HEK293 (cell line): ENCODE results near the gene TIMM44.

Experiments
- CTCF ChIP-seq: fragments of 450-650 bp; formaldehyde crosslinking; IDR thresholded peaks from 2 replicates; pipeline ENCODE4 v1.5.1; 2016; ENCODE audit warnings: missing biosample characterization, missing genetic modification characterization
- KLF8 ChIP-seq: fragments of 450-650 bp; formaldehyde crosslinking; IDR thresholded peaks from 2 replicates; pipeline ENCODE4 v1.5.1; 2016; ENCODE audit warnings: missing biosample characterization, missing genetic modification characterization
- PRDM1 ChIP-seq: fragments of 450-650 bp; formaldehyde crosslinking; IDR thresholded peaks from 2 replicates; pipeline ENCODE4; 2016; ENCODE audit warnings: missing biosample characterization, missing genetic modification characterization
- SP2 ChIP-seq: fragments of 450-650 bp; formaldehyde crosslinking; IDR thresholded peaks from 2 replicates; pipeline ENCODE4 v1.5.1; 2016; ENCODE audit warnings: missing biosample characterization, missing genetic modification characterization
- SP3 ChIP-seq: fragments of 450-650 bp; formaldehyde crosslinking; IDR thresholded peaks from 2 replicates; pipeline ENCODE4 v1.5.1; 2016; ENCODE audit warnings: missing biosample characterization, missing genetic modification characterization
- YY2 ChIP-seq: fragments of 450-650 bp; formaldehyde crosslinking; IDR thresholded peaks from 2 replicates; pipeline ENCODE4 v1.5.1; 2016; ENCODE audit warnings: missing biosample characterization, missing genetic modification characterization
- ZBTB1 ChIP-seq: fragments of 450-650 bp; formaldehyde crosslinking; IDR thresholded peaks from 2 replicates; pipeline ENCODE4 v1.5.1; 2016; ENCODE audit warnings: missing biosample characterization, missing genetic modification characterization
- ZBTB11 ChIP-seq: fragments of 450-650 bp; formaldehyde crosslinking; conservative IDR thresholded peaks from 2 replicates; pipeline ENCODE4 v1.5.1; 2016; ENCODE audit warnings: low read depth, missing biosample characterization, missing genetic modification characterization
- ZBTB17 ChIP-seq: fragments of 450-650 bp; formaldehyde crosslinking; IDR thresholded peaks from 2 replicates; pipeline ENCODE4 v1.5.1; 2016; ENCODE audit warnings: missing biosample characterization, missing genetic modification characterization
- ZFP41 ChIP-seq: fragments of 450-650 bp; formaldehyde crosslinking; IDR thresholded peaks from 2 replicates; pipeline ENCODE4 v1.5.1; 2016; ENCODE audit warnings: missing biosample characterization, missing genetic modification characterization, borderline replicate concordance
- ZNF140 ChIP-seq: fragments of 450-650 bp; formaldehyde crosslinking; IDR thresholded peaks from 2 replicates; pipeline ENCODE4 v1.5.1; 2016; ENCODE audit warnings: missing biosample characterization, missing genetic modification characterization
- ZNF146 ChIP-seq: fragments of 450-650 bp; formaldehyde crosslinking; IDR thresholded peaks from 2 replicates; pipeline ENCODE4 v1.5.1; 2016; ENCODE audit warnings: missing biosample characterization, missing genetic modification characterization
- ZNF18 ChIP-seq: fragments of 450-650 bp; formaldehyde crosslinking; IDR thresholded peaks from 2 replicates; pipeline ENCODE4 v1.5.1; 2016; ENCODE audit warnings: missing biosample characterization, missing genetic modification characterization
- ZNF280C ChIP-seq: fragments of 450-650 bp; formaldehyde crosslinking; IDR thresholded peaks from 2 replicates; pipeline ENCODE4 v1.5.1; 2016; ENCODE audit warnings: missing biosample characterization, missing genetic modification characterization
- ZNF362 ChIP-seq: fragments of 450-650 bp; formaldehyde crosslinking; IDR thresholded peaks from 2 replicates; pipeline ENCODE4 v1.5.1; 2016; ENCODE audit warnings: missing biosample characterization, missing genetic modification characterization
- ZNF404 ChIP-seq: fragments of 450-650 bp; formaldehyde crosslinking; IDR thresholded peaks from 2 replicates; pipeline ENCODE4 v1.5.1; 2017; ENCODE audit warnings: missing biosample characterization, missing genetic modification characterization
- ZNF416 ChIP-seq: fragments of 450-650 bp; formaldehyde crosslinking; IDR thresholded peaks from 2 replicates; pipeline ENCODE4 v1.5.1; 2016; ENCODE audit warnings: missing biosample characterization, missing genetic modification characterization
- ZNF433 ChIP-seq: fragments of 450-650 bp; formaldehyde crosslinking; IDR thresholded peaks from 2 replicates; pipeline ENCODE4 v1.5.1; 2016; ENCODE audit warnings: missing biosample characterization, missing genetic modification characterization, low read depth
- ZNF488 ChIP-seq: fragments of 450-650 bp; formaldehyde crosslinking; IDR thresholded peaks from 2 replicates; pipeline ENCODE4 v1.5.1; 2016; ENCODE audit warnings: missing biosample characterization, missing genetic modification characterization
- ZNF529 ChIP-seq: fragments of 450-650 bp; formaldehyde crosslinking; IDR thresholded peaks from 2 replicates; pipeline ENCODE4 v1.5.1; 2017; ENCODE audit warnings: missing genetic modification characterization, missing biosample characterization; ENCODE audit not compliant: insufficient replicate concordance
- ZNF610 ChIP-seq: fragments of 450-650 bp; formaldehyde crosslinking; IDR thresholded peaks from 2 replicates; pipeline ENCODE4 v1.5.1; 2016; ENCODE audit warnings: missing biosample characterization, missing genetic modification characterization, borderline replicate concordance
- ZNF621 ChIP-seq: fragments of 450-650 bp; formaldehyde crosslinking; IDR thresholded peaks from 2 replicates; pipeline ENCODE4 v1.5.1; 2017; ENCODE audit warnings: missing biosample characterization, missing genetic modification characterization
- ZNF623 ChIP-seq: fragments of 450-650 bp; formaldehyde crosslinking; IDR thresholded peaks from 2 replicates; pipeline ENCODE4 v1.5.1; 2016; ENCODE audit warnings: missing biosample characterization, missing genetic modification characterization
- ZNF629 ChIP-seq: fragments of 450-650 bp; formaldehyde crosslinking; IDR thresholded peaks from 2 replicates; pipeline ENCODE4 v1.5.1; 2017; ENCODE audit warnings: missing biosample characterization, missing genetic modification characterization
- ZNF654 ChIP-seq: fragments of 450-650 bp; formaldehyde crosslinking; IDR thresholded peaks from 2 replicates; pipeline ENCODE4 v1.5.1; 2016; ENCODE audit warnings: low read depth, missing biosample characterization, missing genetic modification characterization
- ZNF777 ChIP-seq: fragments of 450-650 bp; formaldehyde crosslinking; IDR thresholded peaks from 2 replicates; pipeline ENCODE4 v1.5.1; 2017; ENCODE audit warnings: missing biosample characterization, missing genetic modification characterization, borderline replicate concordance
- ZNF792 ChIP-seq: fragments of 450-650 bp; formaldehyde crosslinking; IDR thresholded peaks from 2 replicates; pipeline ENCODE4 v1.5.1; 2016; ENCODE audit warnings: missing biosample characterization, missing genetic modification characterization
- ZSCAN5A ChIP-seq: fragments of 450-650 bp; formaldehyde crosslinking; IDR thresholded peaks from 2 replicates; pipeline ENCODE4 v1.5.1; 2016; ENCODE audit warnings: missing biosample characterization, missing genetic modification characterization

TIMM44 gene

GRCh38 chr19:7925171-7925851, 18.2 kb downstream of the TIMM44 start (continued):
- TF ChIP-seq ZNF488 (tag by site-specific recombination) (no peak), ZFP41 (tag by site-specific recombination) (no peak), ZNF280C (tag by site-specific recombination) (no peak), SP3 (peak; percentile 37; the same call in 1 of the 2 replicates), ZBTB1 (no peak), ZNF416 (tag by site-specific recombination) (no peak), ZBTB17 (peak; percentile 48; the same call in 1 of the 2 replicates), SP2 (tag by site-specific recombination) (no peak), CTCF (peak; percentile 95), ZNF404 (tag by site-specific recombination) (no peak), ZNF777 (tag by site-specific recombination) (no peak), PRDM1 (no peak), YY2 (tag by site-specific recombination) (no peak), ZNF18 (tag by site-specific recombination) (no peak), ZNF654 (tag by site-specific recombination) (no peak), KLF8 (tag by site-specific recombination) (peak; percentile 68; the same call in 1 of the 2 replicates), ZNF623 (tag by site-specific recombination) (no peak), ZSCAN5A (tag by site-specific recombination) (no peak), ZNF362 (tag by site-specific recombination) (no peak), ZNF433 (no peak), ZNF146 (tag by site-specific recombination) (no peak), ZNF629 (tag by site-specific recombination) (no peak), ZNF140 (tag by site-specific recombination) (no peak), ZNF610 (no peak), ZNF529 (tag by site-specific recombination) (no peak), ZNF621 (no peak), ZBTB11 (tag by site-specific recombination) (no peak), ZNF792 (tag by site-specific recombination) (no peak)
